ENCODE measurements around the gene TMED6. TPM values are rescaled to one million over a fixed set of nuclear protein-coding genes. Genes with fewer than 3 reads are reported as not detected.

The TMED6 gene
- total and polyA plus RNA-seq, 2 experiments from 2014 or later, result 0.29 TPM; not detected in 1

DNA sequence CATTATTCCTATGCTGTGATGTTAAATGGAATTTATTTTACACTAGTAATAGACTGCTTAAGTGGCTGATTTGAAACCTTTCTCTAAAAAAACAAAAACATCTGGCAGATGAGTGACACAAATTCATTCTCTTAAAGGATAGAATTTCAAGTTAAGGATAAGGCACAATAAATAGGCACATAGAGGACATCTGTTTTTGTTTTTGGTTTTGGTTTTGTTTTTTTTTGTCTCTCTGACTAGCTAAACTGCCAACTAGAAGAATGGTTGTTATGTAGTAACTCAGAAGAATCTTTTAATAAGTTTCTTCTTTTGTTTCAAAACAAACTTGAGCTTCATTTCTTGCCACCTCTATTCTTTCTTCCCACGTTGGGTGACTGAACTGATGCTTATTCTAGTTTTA, 45.6 kb downstream of the TMED6 start:
- no peaks in the 10 kb centered on the region for H3K27me3 Mint-ChIP-seq (ENCODE audit: insufficient read depth, low read depth, poor library complexity)
- Histone ChIP-seq H3K79me2 (replicated peaks; ENCODE audit: insufficient read depth) (no peaks in the 10 kb centered on the region), H3K4me2 (no peak overlapping the region), H4K20me1 (replicated peaks; ENCODE audit: insufficient read depth) (no peaks in the 10 kb centered on the region), H3K27me3 (ENCODE audit: insufficient read depth) (no peaks in the 10 kb centered on the region), H3K4me1 (ENCODE audit: insufficient read depth) (peaks cover 4% of the 10 kb centered on the region; the same call in 1 of the 2 replicates), H2AFZ (no peak overlapping the region), H3K9me2 (ENCODE audit: insufficient read depth) (no peaks in the 10 kb centered on the region), H3K36me3 (ENCODE audit: insufficient read depth) (no peaks in the 10 kb centered on the region), H3F3A (replicated peaks; ENCODE audit: low read depth) (peaks cover 8% of the 10 kb centered on the region; the same call in 1 of the 2 replicates), H3K4me3 (no peak overlapping the region), H3K27ac (ENCODE audit: low read depth) (no peak overlapping the region)
- H3K9me3 Mint-ChIP-seq, result no peaks in the 10 kb centered on the region
- no peaks in the 10 kb centered on the region; the same call in 2 of the 3 replicates for H3K4me1 Mint-ChIP-seq
- no peak overlapping the region for H3K27ac Mint-ChIP-seq
- ATAC-seq, result no peak
- TF ChIP-seq POLR2AphosphoS5 (IDR thresholded peaks at IDR 0.05; ENCODE audit: low read depth) (no peak), REST (IDR thresholded peaks at IDR 0.05; ENCODE audit: unreplicated experiment) (no peak), ETS1 (IDR thresholded peaks at IDR 0.05) (no peak), JUNB (IDR thresholded peaks at IDR 0.05; ENCODE audit: unreplicated experiment) (no peak), ZNF462 (CRISPR knock-in tag; IDR thresholded peaks at IDR 0.05) (no peak), ZNF114 (CRISPR knock-in tag; IDR thresholded peaks at IDR 0.05) (no peak), NANOG (IDR thresholded peaks at IDR 0.05; ENCODE audit: borderline replicate concordance) (no peak), CREB1 (CRISPR knock-in tag; IDR thresholded peaks at IDR 0.05; ENCODE audit: low read depth) (no peak), STAT1 (IDR thresholded peaks at IDR 0.05; ENCODE audit: unreplicated experiment) (no peak), EZH2phosphoT487 (IDR thresholded peaks at IDR 0.05; ENCODE audit: unreplicated experiment) (no peak), EZH2 (IDR thresholded peaks at IDR 0.05; ENCODE audit: low read depth, unreplicated experiment) (no peak), ZNF331 (CRISPR knock-in tag; IDR thresholded peaks at IDR 0.05; ENCODE audit: low read depth) (no peak)
- TF ChIP-seq, protein P1, sequence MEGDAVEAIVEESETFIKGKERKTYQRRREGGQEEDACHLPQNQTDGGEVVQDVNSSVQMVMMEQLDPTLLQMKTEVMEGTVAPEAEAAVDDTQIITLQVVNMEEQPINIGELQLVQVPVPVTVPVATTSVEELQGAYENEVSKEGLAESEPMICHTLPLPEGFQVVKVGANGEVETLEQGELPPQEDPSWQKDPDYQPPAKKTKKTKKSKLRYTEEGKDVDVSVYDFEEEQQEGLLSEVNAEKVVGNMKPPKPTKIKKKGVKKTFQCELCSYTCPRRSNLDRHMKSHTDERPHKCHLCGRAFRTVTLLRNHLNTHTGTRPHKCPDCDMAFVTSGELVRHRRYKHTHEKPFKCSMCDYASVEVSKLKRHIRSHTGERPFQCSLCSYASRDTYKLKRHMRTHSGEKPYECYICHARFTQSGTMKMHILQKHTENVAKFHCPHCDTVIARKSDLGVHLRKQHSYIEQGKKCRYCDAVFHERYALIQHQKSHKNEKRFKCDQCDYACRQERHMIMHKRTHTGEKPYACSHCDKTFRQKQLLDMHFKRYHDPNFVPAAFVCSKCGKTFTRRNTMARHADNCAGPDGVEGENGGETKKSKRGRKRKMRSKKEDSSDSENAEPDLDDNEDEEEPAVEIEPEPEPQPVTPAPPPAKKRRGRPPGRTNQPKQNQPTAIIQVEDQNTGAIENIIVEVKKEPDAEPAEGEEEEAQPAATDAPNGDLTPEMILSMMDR (conservative IDR thresholded peaks at IDR 0.05; ENCODE audit: low read depth in 2 of 2), result no peak
- H3K4me3 Mint-ChIP-seq, result no peak overlapping the region
- no peak for DNase-seq (ENCODE audit: low spot score)
- no peaks in the 10 kb centered on the region; the same call in 2 of the 3 replicates for H3K36me3 Mint-ChIP-seq (ENCODE audit: low read depth)

Data from GM23338 (cell line).